GM19035 (cell line): ENCODE data around the gene FES.
"Not testable (repeated sequence)": the region's sequence is repeated elsewhere in the genome, so short reads cannot be mapped to it uniquely, and the experiment has no call there.

Experiments used
- ATAC-seq: cut with Tn5 transposase; IDR thresholded peaks from one replicate; pipeline ENCODE4 v1.9.1; 2021; ENCODE audit not compliant: unreplicated experiment

FES gene

DNA sequence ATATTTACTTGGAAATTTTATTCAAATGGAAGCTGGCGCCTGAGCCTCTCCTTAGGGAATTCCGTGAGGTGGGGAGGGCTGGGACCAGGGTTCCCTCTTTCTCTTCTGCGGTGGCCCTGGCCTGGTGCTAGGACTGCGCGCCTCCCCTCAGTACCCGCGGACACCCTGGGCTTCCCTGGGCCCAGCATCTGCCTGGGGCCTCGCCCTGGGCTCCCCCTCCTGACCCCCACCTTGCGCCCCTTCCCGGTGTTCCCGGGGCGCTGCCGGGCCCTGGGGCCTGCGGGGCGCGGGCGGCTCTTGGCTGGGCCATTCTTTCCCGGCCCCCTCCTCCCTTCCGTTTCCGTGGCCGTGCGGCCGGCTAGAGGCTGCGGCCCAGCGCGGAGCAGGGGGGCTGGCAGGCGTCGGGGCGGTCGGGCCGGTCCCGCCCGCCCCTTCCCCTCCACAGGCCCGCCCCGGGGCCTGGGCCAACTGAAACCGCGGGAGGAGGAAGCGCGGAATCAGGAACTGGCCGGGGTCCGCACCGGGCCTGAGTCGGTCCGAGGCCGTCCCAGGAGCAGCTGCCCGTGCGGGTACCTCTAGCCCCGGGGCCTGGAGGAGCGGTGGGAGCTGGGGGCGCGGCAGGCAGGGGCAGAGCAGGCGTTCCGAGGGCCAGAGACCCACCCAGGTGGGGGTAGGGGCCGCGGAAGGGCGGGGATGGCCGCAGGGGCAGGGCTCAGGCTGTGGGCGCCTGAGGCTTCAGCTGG is at the start of gene FES:
Gene FES, plus strand, starts transcription at position 529 of the 743 bp plus-strand sequence. CDS start 542 bp downstream, outside the sequence.
- no peak for ATAC-seq

- ATAC-seq = no peak
Observed at GRCh38 chr15:90834626-90835025, 49.7 kb upstream of the FES start.

DNA sequence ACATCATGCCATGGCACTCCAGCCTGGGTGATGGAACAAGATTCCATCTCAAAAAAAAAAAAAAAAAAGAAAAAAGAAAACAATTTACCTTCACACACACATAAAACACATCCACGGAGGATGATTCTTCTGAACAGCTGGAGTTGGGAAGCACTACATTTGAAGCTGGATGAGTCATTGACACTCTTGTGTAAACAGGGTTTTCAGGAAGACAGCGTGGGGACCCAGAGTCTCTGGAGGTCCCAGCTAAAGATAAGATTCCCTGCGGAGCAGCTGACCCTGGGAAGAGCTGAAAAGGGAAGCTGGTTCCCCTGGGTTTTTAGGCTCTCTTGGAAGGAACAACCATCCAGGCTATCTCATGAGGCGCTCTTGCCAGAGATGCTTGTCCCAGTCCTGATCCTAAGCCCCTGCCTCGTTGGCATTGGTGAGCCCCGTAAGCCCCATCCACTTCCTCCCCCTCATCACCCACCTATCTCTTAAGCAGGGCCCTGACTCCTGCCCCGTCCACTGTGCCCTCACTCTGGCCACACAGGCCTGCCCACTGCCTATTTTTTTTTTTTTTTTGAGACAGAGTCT is 47.9 kb upstream of the FES start:
- no peak for ATAC-seq

GRCh38 chr15:90837094-90837493 is 47.2 kb upstream of the FES start:
- ATAC-seq = no peak

GRCh38 chr15:90838139-90838538 is 46.2 kb upstream of the FES start:
- no peak for ATAC-seq

DNA sequence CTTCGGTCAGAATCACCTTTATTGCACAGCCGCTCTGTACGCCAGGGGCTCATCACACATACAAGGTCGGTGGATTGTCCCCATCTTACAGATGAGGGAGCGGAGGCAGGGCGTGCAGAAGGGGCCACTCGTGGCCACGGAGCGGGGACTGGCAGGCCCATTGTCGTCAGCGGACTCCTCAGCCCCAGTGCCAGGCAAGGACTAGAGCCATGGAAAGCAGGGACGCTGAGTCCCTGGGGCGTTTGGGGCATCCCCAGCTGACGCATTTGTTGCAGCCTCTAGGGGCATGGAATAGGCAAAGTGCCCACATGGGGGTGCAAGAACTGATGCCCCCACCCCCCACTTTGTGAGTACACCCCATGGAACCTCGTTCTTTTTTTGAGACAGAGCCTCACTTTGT is 45.8 kb upstream of the FES start:
- no peak for ATAC-seq

GRCh38 chr15:90839187-90840071 is 44.9 kb upstream of the FES start:
- ATAC-seq = peak; percentile 74

- no peak for ATAC-seq
Observed at GRCh38 chr15:90840157-90840855, 44.0 kb upstream of the FES start.

- no peak for ATAC-seq
Observed at GRCh38 chr15:90840954-90841353, 43.4 kb upstream of the FES start.

DNA sequence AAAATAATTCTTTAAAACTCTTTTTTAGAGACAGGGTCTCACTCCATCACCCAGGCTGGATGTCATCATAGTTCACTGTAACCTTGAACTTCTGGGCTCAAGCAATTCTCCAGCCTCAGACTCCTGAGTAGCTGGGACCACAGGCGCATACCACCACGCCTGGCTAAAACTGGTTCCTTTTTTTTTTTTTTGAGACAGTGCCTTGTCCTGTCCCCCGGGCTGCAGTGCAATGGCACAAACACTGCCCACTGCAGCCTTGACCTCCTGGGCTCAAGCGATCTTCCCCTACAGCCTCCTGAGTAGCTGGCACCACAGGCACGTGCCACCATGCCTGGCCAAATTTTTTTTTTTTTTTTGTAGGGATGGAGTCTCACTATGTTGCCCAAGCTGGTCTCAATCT is 39.6 kb upstream of the FES start:
- no peak for ATAC-seq

GRCh38 chr15:90845201-90845949 is 38.9 kb upstream of the FES start:
- peak; percentile 59 for ATAC-seq

DNA sequence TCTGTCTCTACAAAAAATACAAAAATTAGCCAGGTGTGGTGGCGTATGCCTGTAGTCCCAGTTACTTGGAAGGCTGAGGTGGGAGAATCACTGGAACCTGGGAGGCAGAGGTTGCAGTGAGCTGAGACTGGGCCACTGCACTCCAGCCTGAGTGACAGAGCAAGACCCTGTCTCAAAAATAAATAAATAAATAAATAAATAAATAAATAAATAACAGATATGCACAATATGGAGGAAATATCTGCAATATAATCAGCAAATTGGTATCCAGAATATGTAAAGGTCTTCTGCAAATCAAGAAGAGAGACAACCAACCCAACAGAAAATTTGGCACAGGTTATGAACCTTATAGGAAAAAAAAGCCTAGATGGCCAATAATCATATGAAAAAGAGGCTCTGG is 34.9 kb upstream of the FES start:
- ATAC-seq = not testable (repeated sequence)

DNA sequence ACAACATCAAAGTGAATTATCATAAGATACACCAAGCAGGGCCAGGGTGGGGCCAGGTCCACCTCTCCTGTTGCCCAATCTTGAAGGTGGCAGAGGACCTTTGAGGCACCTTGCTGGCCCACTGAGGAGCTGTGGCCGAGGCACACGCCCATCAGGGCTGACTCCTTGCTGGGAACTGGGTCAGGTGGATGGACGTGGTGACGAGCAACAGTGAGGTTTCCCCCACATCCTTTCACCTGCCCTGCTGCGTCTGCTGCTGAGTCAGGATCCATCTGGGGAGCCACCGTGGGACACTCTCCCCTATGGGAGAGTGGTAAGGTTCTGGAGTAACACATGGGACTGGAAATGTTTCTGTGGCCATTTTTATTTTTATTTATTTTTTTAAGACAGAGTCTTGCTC is 33.2 kb upstream of the FES start:
- no peak for ATAC-seq

- no peak for ATAC-seq
Observed at GRCh38 chr15:90851940-90852339, 32.4 kb upstream of the FES start.

GRCh38 chr15:90855139-90855538 is 29.2 kb upstream of the FES start:
- ATAC-seq = no peak

DNA sequence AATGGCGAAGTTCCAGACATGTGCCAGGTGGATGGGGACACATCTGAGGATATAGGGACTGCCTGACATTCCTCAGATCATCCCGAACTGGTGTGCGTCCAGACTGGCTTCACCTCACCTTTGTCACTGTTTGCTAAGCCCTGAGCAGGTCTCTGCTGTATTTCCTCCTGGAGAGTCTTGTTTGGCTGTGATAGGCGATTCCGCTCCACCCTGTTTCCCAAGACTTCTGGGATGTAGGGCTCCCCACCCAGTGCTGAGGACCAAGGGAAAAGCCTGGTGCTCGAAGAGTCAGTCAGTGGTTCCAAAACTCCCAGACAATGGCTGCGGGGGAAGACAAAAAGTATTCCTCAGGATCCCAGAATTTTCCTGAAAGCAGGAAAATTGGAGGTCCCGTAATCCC is 27.0 kb upstream of the FES start:
- no peak for ATAC-seq

- no peak for ATAC-seq
Observed at GRCh38 chr15:90857883-90858443, 26.3 kb upstream of the FES start.

- no peak for ATAC-seq
Observed at GRCh38 chr15:90859234-90860131, 24.8 kb upstream of the FES start.

- no peak for ATAC-seq
Observed at GRCh38 chr15:90860450-90860849, 23.9 kb upstream of the FES start.
